ENCODE measurements around the gene BRSK2. TPM values are rescaled to one million over a fixed set of nuclear protein-coding genes. Genes with fewer than 3 reads are reported as not detected.
"Not testable (repeated sequence)": the region's sequence is repeated elsewhere in the genome, so short reads cannot be mapped to it uniquely, and the experiment has no call there.

Gene BRSK2
- total RNA-seq, 1 donor from 2014 or later: 13.8 TPM

DNA sequence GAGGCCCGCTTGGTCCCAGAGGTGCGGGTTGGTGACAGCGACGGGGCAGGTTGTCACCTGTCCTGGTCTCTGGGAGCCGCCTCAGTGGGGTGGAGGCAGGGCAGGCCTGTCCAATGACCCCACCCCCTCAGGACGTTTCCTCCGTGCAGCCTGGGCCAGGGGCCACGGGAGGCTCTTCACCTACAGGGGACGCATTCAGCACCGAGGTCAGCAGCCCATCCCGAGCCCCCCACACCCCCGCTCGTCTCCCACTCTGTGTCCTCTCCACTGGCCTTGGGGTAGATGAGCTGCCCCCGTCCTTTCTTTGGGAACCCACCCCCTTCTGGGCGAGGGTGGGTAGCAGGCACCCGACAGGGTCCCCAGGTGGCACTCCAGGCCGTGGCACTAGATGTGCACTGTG is 35.7 kb downstream of the BRSK2 start:
- Mint-ChIP-seq H3K27ac (no peak overlapping the region), H3K9me3 (no peaks in the 10 kb centered on the region), H3K36me3 (no peaks in the 10 kb centered on the region), H3K4me3 (no peak overlapping the region), H3K4me1 (ENCODE audit: unreplicated experiment) (no peaks in the 10 kb centered on the region), H3K27me3 (no peaks in the 10 kb centered on the region)
- DNase-seq (ENCODE audit: extremely low spot score, unreplicated experiment): no peak
- TF ChIP-seq, protein P1, sequence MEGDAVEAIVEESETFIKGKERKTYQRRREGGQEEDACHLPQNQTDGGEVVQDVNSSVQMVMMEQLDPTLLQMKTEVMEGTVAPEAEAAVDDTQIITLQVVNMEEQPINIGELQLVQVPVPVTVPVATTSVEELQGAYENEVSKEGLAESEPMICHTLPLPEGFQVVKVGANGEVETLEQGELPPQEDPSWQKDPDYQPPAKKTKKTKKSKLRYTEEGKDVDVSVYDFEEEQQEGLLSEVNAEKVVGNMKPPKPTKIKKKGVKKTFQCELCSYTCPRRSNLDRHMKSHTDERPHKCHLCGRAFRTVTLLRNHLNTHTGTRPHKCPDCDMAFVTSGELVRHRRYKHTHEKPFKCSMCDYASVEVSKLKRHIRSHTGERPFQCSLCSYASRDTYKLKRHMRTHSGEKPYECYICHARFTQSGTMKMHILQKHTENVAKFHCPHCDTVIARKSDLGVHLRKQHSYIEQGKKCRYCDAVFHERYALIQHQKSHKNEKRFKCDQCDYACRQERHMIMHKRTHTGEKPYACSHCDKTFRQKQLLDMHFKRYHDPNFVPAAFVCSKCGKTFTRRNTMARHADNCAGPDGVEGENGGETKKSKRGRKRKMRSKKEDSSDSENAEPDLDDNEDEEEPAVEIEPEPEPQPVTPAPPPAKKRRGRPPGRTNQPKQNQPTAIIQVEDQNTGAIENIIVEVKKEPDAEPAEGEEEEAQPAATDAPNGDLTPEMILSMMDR (conservative IDR thresholded peaks at IDR 0.05): no peak

DNA sequence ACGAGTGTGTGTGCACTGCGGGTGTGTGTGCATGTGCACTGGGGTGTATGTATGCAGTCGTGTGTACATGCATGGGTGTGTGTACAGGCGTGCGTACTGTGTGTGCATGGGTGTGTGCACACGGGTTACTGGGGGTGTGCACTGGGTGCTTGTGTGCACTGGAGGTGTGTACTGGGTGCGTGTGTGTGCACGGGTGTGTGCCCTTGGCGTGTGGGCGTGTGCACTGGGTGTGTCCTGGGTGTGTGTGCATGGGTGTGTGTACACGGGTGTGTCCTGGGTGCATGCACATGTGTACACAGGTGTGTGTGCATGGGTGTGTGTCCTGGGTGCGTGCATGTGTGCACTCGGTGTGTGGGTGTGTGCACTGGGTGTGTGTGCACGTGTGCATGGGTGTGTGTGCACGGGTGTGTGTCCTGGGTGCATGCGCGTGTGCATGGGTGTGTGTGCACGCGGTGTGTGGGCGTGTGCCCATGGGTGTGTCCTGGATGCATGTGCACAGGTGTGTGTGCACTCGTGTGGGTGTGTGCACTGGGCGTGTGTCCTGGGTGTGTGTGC is 39.1 kb downstream of the BRSK2 start:
- DNase-seq (ENCODE audit: extremely low spot score, unreplicated experiment): no peak
- no peaks in the 10 kb centered on the region for H3K9me3 Mint-ChIP-seq
- no peaks in the 10 kb centered on the region for H3K4me1 Mint-ChIP-seq (ENCODE audit: unreplicated experiment)
- no peak overlapping the region for H3K4me3 Mint-ChIP-seq
- H3K27ac Mint-ChIP-seq: no peak overlapping the region
- H3K36me3 Mint-ChIP-seq: no peaks in the 10 kb centered on the region
- no peaks in the 10 kb centered on the region for H3K27me3 Mint-ChIP-seq
- TF ChIP-seq, protein P1 (conservative IDR thresholded peaks at IDR 0.05): no peak

DNA sequence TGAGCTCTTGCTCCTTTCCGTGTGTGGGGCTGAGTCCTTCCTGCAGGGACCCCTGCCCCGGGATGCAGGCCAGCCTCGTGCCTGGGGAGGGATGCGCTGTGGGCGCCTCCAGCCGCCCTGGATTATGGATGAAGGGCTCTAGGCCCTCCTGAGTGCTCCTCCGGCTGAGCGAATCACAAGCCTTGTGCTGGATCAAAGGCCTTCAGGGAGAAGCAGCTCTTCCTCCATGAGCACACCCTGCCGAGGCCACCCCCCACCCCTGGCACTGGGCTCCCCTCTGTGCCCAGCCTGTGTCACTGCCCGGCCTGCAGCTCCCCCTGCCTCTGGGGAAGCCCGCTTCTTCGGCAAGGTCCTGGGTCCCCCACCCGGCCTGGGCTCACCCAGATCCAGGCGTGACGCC is 43.8 kb downstream of the BRSK2 start:
- H3K27ac Mint-ChIP-seq: no peak overlapping the region
- no peaks in the 10 kb centered on the region for H3K9me3 Mint-ChIP-seq
- no peak overlapping the region for H3K4me3 Mint-ChIP-seq
- no peaks in the 10 kb centered on the region for H3K4me1 Mint-ChIP-seq (ENCODE audit: unreplicated experiment)
- TF ChIP-seq, protein P1 (conservative IDR thresholded peaks at IDR 0.05): no peak
- H3K27me3 Mint-ChIP-seq: no peaks in the 10 kb centered on the region
- no peaks in the 10 kb centered on the region for H3K36me3 Mint-ChIP-seq
- DNase-seq (ENCODE audit: extremely low spot score, unreplicated experiment): no peak

DNA sequence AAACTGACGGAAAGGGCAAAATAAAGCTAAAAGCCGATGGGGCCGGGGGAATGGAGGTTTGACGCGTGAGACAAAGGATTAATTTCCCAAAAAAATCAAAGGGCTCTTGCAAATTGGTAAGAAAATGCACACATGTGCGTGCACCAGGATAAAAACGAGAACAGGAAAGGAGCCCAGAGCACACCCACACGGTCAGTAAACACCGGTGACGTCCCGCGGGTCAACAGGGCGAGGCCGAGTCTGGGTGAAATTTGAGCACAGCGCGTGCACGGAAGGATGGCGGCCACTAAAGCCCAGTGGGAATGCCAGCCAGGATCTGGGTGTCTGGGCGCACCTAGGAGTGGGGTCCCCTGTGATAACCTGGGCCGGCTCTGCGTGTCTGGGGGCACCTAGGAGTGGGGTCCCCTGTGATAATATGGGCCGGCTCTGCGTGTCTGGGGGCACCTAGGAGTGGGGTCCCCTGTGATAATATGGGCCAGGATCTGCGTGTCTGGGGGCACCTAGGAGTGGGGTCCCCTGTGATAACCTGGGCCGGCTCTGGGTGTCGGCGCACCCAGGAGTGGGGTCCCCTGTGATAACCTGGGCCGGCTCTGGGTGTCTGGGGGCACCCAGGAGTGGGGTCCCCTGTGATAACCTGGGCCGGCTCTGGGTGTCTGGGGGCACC is 44.4 kb downstream of the BRSK2 start:
- Mint-ChIP-seq H3K4me3 (no peak overlapping the region), H3K27me3 (no peaks in the 10 kb centered on the region)
- DNase-seq (ENCODE audit: extremely low spot score, unreplicated experiment): no peak

DNA sequence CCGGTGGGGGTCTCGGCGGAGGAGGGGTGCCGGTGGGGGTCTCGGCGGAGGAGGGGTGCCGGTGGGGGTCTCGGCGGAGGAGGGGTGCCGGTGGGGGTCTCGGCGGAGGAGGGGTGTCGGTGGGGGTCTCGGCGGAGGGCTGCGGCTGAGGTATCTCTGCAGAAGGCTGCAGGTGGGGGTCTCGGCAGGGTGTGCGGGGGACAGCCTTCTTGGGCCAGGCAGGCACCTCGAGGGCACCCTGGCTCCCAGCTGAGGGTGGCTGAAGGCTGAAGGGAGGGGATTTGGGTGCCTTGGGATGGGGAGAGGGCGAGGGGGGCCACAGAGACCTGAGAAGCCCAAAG is 45.7 kb downstream of the BRSK2 start:
- H3K9me3 Mint-ChIP-seq; H3K27ac Mint-ChIP-seq; H3K4me3 Mint-ChIP-seq; H3K4me1 Mint-ChIP-seq (ENCODE audit: unreplicated experiment); H3K27me3 Mint-ChIP-seq; H3K36me3 Mint-ChIP-seq; DNase-seq (ENCODE audit: extremely low spot score, unreplicated experiment): not testable (repeated sequence)

More for the DNA sequence above, 44.4 kb downstream of the BRSK2 start:
- Mint-ChIP-seq H3K9me3 (no peaks in the 10 kb centered on the region), H3K36me3 (no peaks in the 10 kb centered on the region), H3K4me1 (ENCODE audit: unreplicated experiment) (no peaks in the 10 kb centered on the region), H3K27ac (no peak overlapping the region)
- TF ChIP-seq, protein P1 (conservative IDR thresholded peaks at IDR 0.05): no peak

DNA sequence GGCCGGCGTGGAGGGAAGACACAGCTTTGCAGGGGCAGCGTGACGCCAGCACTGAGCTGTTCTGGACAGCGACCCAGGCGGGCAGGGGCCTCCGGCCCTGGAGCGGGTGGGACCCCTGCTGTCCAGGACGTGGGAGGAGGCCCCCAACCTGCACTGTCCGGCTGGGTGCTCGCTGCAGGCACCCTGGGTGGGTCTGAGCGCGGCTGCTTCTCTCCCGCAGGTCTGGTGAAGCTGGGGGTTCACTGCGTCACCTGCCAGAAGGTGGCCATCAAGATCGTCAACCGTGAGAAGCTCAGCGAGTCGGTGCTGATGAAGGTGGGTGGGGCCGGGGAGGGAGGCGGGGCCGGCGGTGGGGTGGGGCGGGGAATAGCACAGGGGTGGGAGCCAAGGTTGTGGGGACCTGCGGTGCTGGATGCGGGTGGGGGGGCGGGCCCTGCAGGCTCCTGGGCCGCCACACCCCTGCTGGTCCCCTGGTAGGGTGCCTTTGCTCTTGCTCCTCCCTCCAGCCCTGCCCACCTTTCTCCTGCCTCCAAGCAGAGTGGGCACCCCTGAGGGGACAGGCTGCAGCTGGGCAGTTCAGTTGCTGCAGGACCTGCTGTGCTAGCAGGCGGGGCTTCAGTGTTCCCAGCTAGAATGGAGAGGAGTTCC is 46.2 kb downstream of the BRSK2 start:
- TF ChIP-seq, protein P1 (conservative IDR thresholded peaks at IDR 0.05): no peak
- Mint-ChIP-seq H3K36me3 (no peaks in the 10 kb centered on the region), H3K27ac (no peak overlapping the region), H3K9me3 (no peaks in the 10 kb centered on the region), H3K4me1 (ENCODE audit: unreplicated experiment) (no peaks in the 10 kb centered on the region), H3K27me3 (no peaks in the 10 kb centered on the region), H3K4me3 (no peak overlapping the region)
- DNase-seq (ENCODE audit: extremely low spot score, unreplicated experiment): no peak

Data from type B pancreatic cell (in vitro differentiated cells).